ENCODE measurements around the gene RPS27. TPM values are rescaled to one million over a fixed set of nuclear protein-coding genes. Genes with fewer than 3 reads are reported as not detected.

The RPS27 gene
- total and polyA plus RNA-seq, 2 of the 13 experiments (the other 11 are each of a cell fraction or from before 2014, with no cell fraction given): 3,737 to 9,964 TPM

DNA sequence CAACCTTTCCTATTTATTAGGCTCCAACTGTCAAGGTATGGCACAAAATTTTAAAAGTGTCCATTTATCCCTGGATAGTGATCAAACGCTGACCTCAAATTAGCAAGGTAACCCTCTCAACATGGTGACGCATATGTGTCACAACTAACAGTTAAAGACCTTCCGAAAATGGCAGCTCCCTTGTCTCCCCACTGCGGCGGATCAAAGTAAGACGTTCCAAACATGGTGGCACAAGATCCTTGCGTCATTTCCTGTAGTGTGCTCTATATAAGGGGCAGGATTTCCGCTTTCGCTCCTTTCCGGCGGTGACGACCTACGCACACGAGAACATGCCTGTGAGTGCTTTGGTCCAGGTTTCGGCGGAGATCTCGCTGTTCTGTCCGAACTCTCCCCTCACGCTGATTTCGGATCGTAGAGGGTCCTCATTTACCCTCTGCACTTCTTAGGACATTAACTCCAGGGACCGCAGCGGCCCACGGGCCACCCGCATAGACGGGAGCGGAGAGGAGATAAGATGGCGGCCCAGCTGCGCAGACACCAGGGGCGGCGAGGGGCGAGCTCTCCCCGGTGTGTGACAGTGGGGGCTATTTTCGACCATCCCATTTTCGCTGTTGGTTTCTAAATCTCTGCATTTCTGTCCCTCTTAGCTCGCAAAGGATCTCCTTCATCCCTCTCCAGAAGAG is at the start of gene RPS27 (continued):
- no peak for TF ChIP-seq ZNF577 (CRISPR knock-in tag; IDR thresholded peaks at IDR 0.05; ENCODE audit: borderline replicate concordance, low read depth)
- TF ChIP-seq ZBTB7B (CRISPR knock-in tag; IDR thresholded peaks at IDR 0.05): 0 out of 2 replicates have a peak, but pooled peaks have one; percentile 29
- TF ChIP-seq ADNP (CRISPR knock-in tag; IDR thresholded peaks at IDR 0.05): no peak
- 0 out of 2 replicates have a peak, but pooled peaks have one; percentile 64 for TF ChIP-seq ZNF180 (CRISPR knock-in tag; IDR thresholded peaks at IDR 0.05; ENCODE audit: borderline replicate concordance, low read depth)
- TF ChIP-seq HMG20A (CRISPR knock-in tag; IDR thresholded peaks at IDR 0.05; ENCODE audit: borderline replicate concordance): peak; percentile 39; the same call in 1 of the 2 replicates
- TF ChIP-seq, protein P1, sequence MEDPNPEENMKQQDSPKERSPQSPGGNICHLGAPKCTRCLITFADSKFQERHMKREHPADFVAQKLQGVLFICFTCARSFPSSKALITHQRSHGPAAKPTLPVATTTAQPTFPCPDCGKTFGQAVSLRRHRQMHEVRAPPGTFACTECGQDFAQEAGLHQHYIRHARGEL (CRISPR knock-in tag; IDR thresholded peaks at IDR 0.05): no peak
- peak; percentile 78 for TF ChIP-seq ARNT2 (CRISPR knock-in tag; IDR thresholded peaks at IDR 0.05; ENCODE audit: low read depth)
- TF ChIP-seq KMT2A (CRISPR knock-in tag; IDR thresholded peaks at IDR 0.05): peak; percentile 72; the same call in 1 of the 2 replicates
- TF ChIP-seq ZNF720 (CRISPR knock-in tag; IDR thresholded peaks at IDR 0.05): no peak
- no peak for TF ChIP-seq ZNF235 (CRISPR knock-in tag; IDR thresholded peaks at IDR 0.05; ENCODE audit: borderline replicate concordance)
- peak; percentile 85 for TF ChIP-seq ZNF777 (CRISPR knock-in tag; IDR thresholded peaks at IDR 0.05)
- TF ChIP-seq, protein P2, sequence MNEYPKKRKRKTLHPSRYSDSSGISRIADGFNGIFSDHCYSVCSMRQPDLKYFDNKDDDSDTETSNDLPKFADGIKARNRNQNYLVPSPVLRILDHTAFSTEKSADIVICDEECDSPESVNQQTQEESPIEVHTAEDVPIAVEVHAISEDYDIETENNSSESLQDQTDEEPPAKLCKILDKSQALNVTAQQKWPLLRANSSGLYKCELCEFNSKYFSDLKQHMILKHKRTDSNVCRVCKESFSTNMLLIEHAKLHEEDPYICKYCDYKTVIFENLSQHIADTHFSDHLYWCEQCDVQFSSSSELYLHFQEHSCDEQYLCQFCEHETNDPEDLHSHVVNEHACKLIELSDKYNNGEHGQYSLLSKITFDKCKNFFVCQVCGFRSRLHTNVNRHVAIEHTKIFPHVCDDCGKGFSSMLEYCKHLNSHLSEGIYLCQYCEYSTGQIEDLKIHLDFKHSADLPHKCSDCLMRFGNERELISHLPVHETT (CRISPR knock-in tag; conservative IDR thresholded peaks at IDR 0.05): no peak; the same call in none of the 2 replicates
- no peak for TF ChIP-seq FOSL1 (CRISPR knock-in tag; IDR thresholded peaks at IDR 0.05; ENCODE audit: borderline replicate concordance)
- no peak for TF ChIP-seq PPARG (CRISPR knock-in tag; conservative IDR thresholded peaks at IDR 0.05)
- TF ChIP-seq, protein P3, sequence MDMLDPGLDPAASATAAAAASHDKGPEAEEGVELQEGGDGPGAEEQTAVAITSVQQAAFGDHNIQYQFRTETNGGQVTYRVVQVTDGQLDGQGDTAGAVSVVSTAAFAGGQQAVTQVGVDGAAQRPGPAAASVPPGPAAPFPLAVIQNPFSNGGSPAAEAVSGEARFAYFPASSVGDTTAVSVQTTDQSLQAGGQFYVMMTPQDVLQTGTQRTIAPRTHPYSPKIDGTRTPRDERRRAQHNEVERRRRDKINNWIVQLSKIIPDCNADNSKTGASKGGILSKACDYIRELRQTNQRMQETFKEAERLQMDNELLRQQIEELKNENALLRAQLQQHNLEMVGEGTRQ (IDR thresholded peaks at IDR 0.05; ENCODE audit: low read depth, low read length): no peak
- TF ChIP-seq, protein P3 (CRISPR knock-in tag; IDR thresholded peaks at IDR 0.05; ENCODE audit: borderline replicate concordance): no peak
- TF ChIP-seq ZNF557 (CRISPR knock-in tag; IDR thresholded peaks at IDR 0.05): no peak
- no peak for TF ChIP-seq GZF1 (CRISPR knock-in tag; IDR thresholded peaks at IDR 0.05)
- no peak for TF ChIP-seq ZNF562 (CRISPR knock-in tag; IDR thresholded peaks at IDR 0.05; ENCODE audit: borderline replicate concordance)
- TF ChIP-seq, protein P4, sequence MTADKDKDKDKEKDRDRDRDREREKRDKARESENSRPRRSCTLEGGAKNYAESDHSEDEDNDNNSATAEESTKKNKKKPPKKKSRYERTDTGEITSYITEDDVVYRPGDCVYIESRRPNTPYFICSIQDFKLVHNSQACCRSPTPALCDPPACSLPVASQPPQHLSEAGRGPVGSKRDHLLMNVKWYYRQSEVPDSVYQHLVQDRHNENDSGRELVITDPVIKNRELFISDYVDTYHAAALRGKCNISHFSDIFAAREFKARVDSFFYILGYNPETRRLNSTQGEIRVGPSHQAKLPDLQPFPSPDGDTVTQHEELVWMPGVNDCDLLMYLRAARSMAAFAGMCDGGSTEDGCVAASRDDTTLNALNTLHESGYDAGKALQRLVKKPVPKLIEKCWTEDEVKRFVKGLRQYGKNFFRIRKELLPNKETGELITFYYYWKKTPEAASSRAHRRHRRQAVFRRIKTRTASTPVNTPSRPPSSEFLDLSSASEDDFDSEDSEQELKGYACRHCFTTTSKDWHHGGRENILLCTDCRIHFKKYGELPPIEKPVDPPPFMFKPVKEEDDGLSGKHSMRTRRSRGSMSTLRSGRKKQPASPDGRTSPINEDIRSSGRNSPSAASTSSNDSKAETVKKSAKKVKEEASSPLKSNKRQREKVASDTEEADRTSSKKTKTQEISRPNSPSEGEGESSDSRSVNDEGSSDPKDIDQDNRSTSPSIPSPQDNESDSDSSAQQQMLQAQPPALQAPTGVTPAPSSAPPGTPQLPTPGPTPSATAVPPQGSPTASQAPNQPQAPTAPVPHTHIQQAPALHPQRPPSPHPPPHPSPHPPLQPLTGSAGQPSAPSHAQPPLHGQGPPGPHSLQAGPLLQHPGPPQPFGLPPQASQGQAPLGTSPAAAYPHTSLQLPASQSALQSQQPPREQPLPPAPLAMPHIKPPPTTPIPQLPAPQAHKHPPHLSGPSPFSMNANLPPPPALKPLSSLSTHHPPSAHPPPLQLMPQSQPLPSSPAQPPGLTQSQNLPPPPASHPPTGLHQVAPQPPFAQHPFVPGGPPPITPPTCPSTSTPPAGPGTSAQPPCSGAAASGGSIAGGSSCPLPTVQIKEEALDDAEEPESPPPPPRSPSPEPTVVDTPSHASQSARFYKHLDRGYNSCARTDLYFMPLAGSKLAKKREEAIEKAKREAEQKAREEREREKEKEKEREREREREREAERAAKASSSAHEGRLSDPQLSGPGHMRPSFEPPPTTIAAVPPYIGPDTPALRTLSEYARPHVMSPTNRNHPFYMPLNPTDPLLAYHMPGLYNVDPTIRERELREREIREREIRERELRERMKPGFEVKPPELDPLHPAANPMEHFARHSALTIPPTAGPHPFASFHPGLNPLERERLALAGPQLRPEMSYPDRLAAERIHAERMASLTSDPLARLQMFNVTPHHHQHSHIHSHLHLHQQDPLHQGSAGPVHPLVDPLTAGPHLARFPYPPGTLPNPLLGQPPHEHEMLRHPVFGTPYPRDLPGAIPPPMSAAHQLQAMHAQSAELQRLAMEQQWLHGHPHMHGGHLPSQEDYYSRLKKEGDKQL (CRISPR knock-in tag; IDR thresholded peaks at IDR 0.05; ENCODE audit: low read depth): peak; percentile 41; the same call in 1 of the 2 replicates
- TF ChIP-seq KLF11 (CRISPR knock-in tag; IDR thresholded peaks at IDR 0.05): peak; percentile 90
